ENCODE results near the gene MAN2A1.

DNA sequence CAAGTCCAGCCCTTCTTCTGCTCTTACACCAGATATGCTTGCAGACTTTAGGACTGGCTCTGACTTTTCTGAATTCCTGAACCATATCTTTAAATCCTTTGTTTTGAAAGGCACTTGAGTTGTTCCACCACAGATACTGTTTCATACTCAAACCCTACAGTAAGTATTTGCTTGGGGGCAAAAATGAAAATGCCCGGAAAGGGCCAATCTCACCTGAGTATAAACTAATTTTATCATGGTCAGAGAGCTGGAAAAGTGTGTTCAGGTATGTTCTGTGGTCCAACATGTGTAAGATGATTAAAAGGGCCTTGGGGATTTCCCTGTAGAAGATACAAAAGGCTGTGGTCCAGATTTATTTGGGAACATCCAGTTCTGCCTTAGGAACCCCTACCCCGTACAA lies 225.2 kb downstream of the MAN2A1 start:
- TF ChIP-seq, protein P1, sequence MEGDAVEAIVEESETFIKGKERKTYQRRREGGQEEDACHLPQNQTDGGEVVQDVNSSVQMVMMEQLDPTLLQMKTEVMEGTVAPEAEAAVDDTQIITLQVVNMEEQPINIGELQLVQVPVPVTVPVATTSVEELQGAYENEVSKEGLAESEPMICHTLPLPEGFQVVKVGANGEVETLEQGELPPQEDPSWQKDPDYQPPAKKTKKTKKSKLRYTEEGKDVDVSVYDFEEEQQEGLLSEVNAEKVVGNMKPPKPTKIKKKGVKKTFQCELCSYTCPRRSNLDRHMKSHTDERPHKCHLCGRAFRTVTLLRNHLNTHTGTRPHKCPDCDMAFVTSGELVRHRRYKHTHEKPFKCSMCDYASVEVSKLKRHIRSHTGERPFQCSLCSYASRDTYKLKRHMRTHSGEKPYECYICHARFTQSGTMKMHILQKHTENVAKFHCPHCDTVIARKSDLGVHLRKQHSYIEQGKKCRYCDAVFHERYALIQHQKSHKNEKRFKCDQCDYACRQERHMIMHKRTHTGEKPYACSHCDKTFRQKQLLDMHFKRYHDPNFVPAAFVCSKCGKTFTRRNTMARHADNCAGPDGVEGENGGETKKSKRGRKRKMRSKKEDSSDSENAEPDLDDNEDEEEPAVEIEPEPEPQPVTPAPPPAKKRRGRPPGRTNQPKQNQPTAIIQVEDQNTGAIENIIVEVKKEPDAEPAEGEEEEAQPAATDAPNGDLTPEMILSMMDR (conservative IDR thresholded peaks at IDR 0.05; ENCODE audit: low read depth, low read length), result no peak
- no peak for TF ChIP-seq EZH2 (IDR thresholded peaks at IDR 0.05; ENCODE audit: low read length, unreplicated experiment)
